ENCODE data around the gene GNPAT. TPM values are rescaled to one million over a fixed set of nuclear protein-coding genes. Genes with fewer than 3 reads are reported as not detected.

GNPAT gene
- total and polyA plus RNA-seq, 10 of the 15 experiments (the other 5 are each of a cell fraction or from before 2014, with no cell fraction given), result 24.0 to 70.6 (median 47.2) TPM

GRCh38 chr1:231196307-231196706 is 44.7 kb upstream of the GNPAT start (continued):
- TF ChIP-seq POLR2AphosphoS2 (IDR thresholded peaks at IDR 0.05; ENCODE audit: low read depth, low read length) (no peak), PBX3 (IDR thresholded peaks at IDR 0.05; ENCODE audit: insufficient replicate concordance, low read depth, low read length) (no peak), BCLAF1 (IDR thresholded peaks at IDR 0.05) (no peak), CBFB (IDR thresholded peaks at IDR 0.05; ENCODE audit: low read depth) (no peak), CHD1 (IDR thresholded peaks at IDR 0.05; ENCODE audit: low read depth, low read length) (no peak), TCF7 (IDR thresholded peaks at IDR 0.05; ENCODE audit: borderline replicate concordance) (no peak), TARDBP (IDR thresholded peaks at IDR 0.05; ENCODE audit: borderline replicate concordance) (no peak), BHLHE40 (IDR thresholded peaks at IDR 0.05; ENCODE audit: borderline replicate concordance in 1 of 2, low read depth in 2 of 2, low read length in 1 of 2) (no peak), ELK1 (IDR thresholded peaks at IDR 0.05; ENCODE audit: low read depth, low read length) (no peak), CBX3 (IDR thresholded peaks at IDR 0.05; ENCODE audit: borderline replicate concordance, low read depth) (no peak), MYC (IDR thresholded peaks at IDR 0.05; ENCODE audit: insufficient read depth, insufficient read length, insufficient replicate concordance, low read length, severe bottlenecking) (no peak), RFX5 (IDR thresholded peaks at IDR 0.05; ENCODE audit: low read depth, low read length) (no peak)

Measured in GM12878 (cell line).